ENCODE results near the gene SULT4A1. TPM values are rescaled to one million over a fixed set of nuclear protein-coding genes. Genes with fewer than 3 reads are reported as not detected.
"Not testable (repeated sequence)": the region's sequence is repeated elsewhere in the genome, so short reads cannot be mapped to it uniquely, and the experiment has no call there.

The SULT4A1 gene
- total and polyA plus RNA-seq, 2 of the 8 experiments (the other 6 are each of a cell fraction or from before 2014, with no cell fraction given): 9.1 to 11.8 TPM

GRCh38 chr22:43904412-43904811, 42.1 kb upstream of the SULT4A1 start:
- TF ChIP-seq, protein P1, sequence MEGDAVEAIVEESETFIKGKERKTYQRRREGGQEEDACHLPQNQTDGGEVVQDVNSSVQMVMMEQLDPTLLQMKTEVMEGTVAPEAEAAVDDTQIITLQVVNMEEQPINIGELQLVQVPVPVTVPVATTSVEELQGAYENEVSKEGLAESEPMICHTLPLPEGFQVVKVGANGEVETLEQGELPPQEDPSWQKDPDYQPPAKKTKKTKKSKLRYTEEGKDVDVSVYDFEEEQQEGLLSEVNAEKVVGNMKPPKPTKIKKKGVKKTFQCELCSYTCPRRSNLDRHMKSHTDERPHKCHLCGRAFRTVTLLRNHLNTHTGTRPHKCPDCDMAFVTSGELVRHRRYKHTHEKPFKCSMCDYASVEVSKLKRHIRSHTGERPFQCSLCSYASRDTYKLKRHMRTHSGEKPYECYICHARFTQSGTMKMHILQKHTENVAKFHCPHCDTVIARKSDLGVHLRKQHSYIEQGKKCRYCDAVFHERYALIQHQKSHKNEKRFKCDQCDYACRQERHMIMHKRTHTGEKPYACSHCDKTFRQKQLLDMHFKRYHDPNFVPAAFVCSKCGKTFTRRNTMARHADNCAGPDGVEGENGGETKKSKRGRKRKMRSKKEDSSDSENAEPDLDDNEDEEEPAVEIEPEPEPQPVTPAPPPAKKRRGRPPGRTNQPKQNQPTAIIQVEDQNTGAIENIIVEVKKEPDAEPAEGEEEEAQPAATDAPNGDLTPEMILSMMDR (IDR thresholded peaks at IDR 0.05; ENCODE audit: control extremely low read depth in 1 of 3, insufficient read depth in 1 of 3, low read depth in 1 of 3, low read length in 3 of 3): peak in 2 of 3 experiments; percentile 8 to 23; a peak in 2 of 4 replicates
- TF ChIP-seq RAD21 (IDR thresholded peaks at IDR 0.05 in 1 of 2, conservative IDR thresholded peaks at IDR 0.05 in 1 of 2; ENCODE audit: low read depth in 2 of 2, low read length in 2 of 2): peak in 1 of 2 experiments; percentile 16; a peak in 1 of 4 replicates
- H2BK20ac ChIP-seq (ENCODE audit: low read length); H3K4me1 ChIP-seq (replicated peaks in 1 of 4; ENCODE audit: control insufficient read depth in 3 of 4, insufficient read depth in 4 of 4, low read length in 3 of 4); H4K20me1 ChIP-seq (replicated peaks in 1 of 2; ENCODE audit: control insufficient read depth in 1 of 2, insufficient read depth in 2 of 2, low read length in 2 of 2); H2BK15ac ChIP-seq (ENCODE audit: low read length); H3K79me2 ChIP-seq (ENCODE audit: control insufficient read depth in 1 of 2, insufficient read depth in 2 of 2, low read length in 2 of 2); H3K9ac ChIP-seq (replicated peaks in 1 of 4; ENCODE audit: extremely low read depth in 1 of 4, low read depth in 3 of 4, low read length in 3 of 4); H3K9me3 ChIP-seq (ENCODE audit: insufficient read depth in 2 of 2, low read depth in 1 of 2, low read length in 1 of 2); H4K8ac ChIP-seq (ENCODE audit: extremely low read depth, insufficient read depth, low read length); H3K23ac ChIP-seq (ENCODE audit: insufficient read length); H2BK120ac ChIP-seq (replicated peaks; ENCODE audit: low read depth, low read length); H3K36me3 ChIP-seq (ENCODE audit: control insufficient read depth in 2 of 4, insufficient read depth in 4 of 4, low read length in 3 of 4); H3K4me2 ChIP-seq (ENCODE audit: insufficient read depth in 1 of 2, low read depth in 2 of 2, low read length in 2 of 2); H4K91ac ChIP-seq (replicated peaks; ENCODE audit: insufficient read length, low read length); H3K4me3 ChIP-seq (ENCODE audit: extremely low read depth in 1 of 4, insufficient read depth in 2 of 4, low read depth in 3 of 4, low read length in 4 of 4); FAIRE-seq; H2AK5ac ChIP-seq (ENCODE audit: low read depth, low read length); H3K14ac ChIP-seq (ENCODE audit: insufficient read length); H3K27ac ChIP-seq (ENCODE audit: low read depth, low read length); H4K5ac ChIP-seq (ENCODE audit: insufficient read length, low read depth, low read length); H2BK12ac ChIP-seq (ENCODE audit: low read depth, low read length); H2BK5ac ChIP-seq (ENCODE audit: low read depth, low read length); H3K4ac ChIP-seq (replicated peaks; ENCODE audit: insufficient read length, low read depth, low read length); H2AFZ ChIP-seq (ENCODE audit: low read length); POLR2A ChIA-PET (ENCODE audit: partially characterized antibody); H3K23me2 ChIP-seq (ENCODE audit: low read depth, low read length); H3K18ac ChIP-seq (ENCODE audit: extremely low read depth, low read length); H3K79me1 ChIP-seq (ENCODE audit: low read depth, low read length); H3K27me3 ChIP-seq (replicated peaks in 1 of 4; ENCODE audit: control insufficient read depth in 3 of 4, extremely low read depth in 1 of 4, insufficient read depth in 3 of 4, low read length in 3 of 4); H3K56ac ChIP-seq (replicated peaks; ENCODE audit: insufficient read length, low read depth, low read length): not testable (repeated sequence)
- WGBS, 2 experiments (ENCODE audit: extremely low coverage in 1 of 2, insufficient coverage in 1 of 2, insufficient read length in 1 of 2, insufficient replicate concordance in 2 of 2, low coverage in 1 of 2, low lambda C conversion rate in 2 of 2, missing lambda C conversion rate in 1 of 2): 42% methylated on average over 11 of the region's 12 CpGs; no CpG with 5 or more reads in 1 of the 2 experiments
- CTCF ChIA-PET (ENCODE audit: partially characterized antibody): interaction anchor here (0.9 to 21.4 kb wide), 6 partner anchors 12 to 157 kb away, joined by 3 to 226 read pairs (median 4); no protein-coding TSS in a partner anchor
- DNase-seq (ENCODE audit: low read depth in 1 of 2, low spot score in 2 of 2): peak in 1 of 2 experiments; percentile 74
